ENCODE data around the gene DENND2D. TPM values are rescaled to one million over a fixed set of nuclear protein-coding genes. Genes with fewer than 3 reads are reported as not detected.

Gene DENND2D
- total and polyA plus RNA-seq, 9 of the 15 experiments (the other 6 are each of a cell fraction or from before 2014, with no cell fraction given): 0.08 to 0.44 (median 0.13) TPM; not detected in 6

DNA sequence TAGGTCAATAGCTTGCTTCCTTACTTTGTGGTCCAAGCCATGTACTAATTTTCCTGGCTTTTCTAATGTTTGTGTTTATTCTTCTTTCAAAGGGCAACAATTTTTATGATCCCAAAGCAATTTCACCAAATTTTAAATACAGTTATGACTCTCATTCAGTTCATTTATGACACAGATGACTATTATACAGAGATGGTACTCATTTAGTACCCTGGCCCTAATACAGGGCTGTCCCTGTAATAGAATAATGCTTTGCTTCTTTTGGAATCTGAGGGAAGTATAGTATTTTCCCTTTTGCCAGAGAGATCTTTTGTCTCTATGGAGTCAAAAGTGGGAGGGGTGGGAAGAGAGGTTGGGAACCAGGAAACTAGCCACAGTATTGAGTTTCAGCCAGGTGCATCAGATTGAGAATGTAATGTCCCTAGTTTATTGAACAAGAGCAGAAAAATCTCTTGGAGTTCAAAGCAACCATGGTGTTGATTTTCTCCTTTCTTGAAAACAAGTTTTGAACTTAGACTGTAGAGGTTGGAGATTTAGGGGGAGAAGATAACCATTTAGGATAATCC lies 20.4 kb downstream of the DENND2D start:
- Histone ChIP-seq H3K4me2 (ENCODE audit: insufficient read depth, low read length) (no peak overlapping the region), H3K79me2 (ENCODE audit: control insufficient read depth, insufficient read depth, low read length) (no peaks in the 10 kb centered on the region), H3K27me3 (ENCODE audit: control insufficient read depth in 2 of 2, insufficient read depth in 2 of 2, low read length in 2 of 2) (no peaks in the 10 kb centered on the region), H3K9me1 (ENCODE audit: control insufficient read depth, insufficient read depth, low read length) (no peaks in the 10 kb centered on the region), H3K4me3 (no peak overlapping the region), H3K9ac (ENCODE audit: insufficient read depth in 1 of 2, low read depth in 2 of 2, low read length in 2 of 2) (no peak overlapping the region), H3K36me3 (ENCODE audit: control insufficient read depth, insufficient read depth, low read length) (peaks cover 69% of the 10 kb centered on the region), H3K27ac (ENCODE audit: extremely low read depth, low read depth, low read length) (no peak overlapping the region), H2AFZ (ENCODE audit: low read depth, low read length) (no peak overlapping the region), H3K4me1 (replicated peaks in 1 of 2; ENCODE audit: control insufficient read depth in 2 of 2, insufficient read depth in 2 of 2, low read length in 2 of 2) (no peaks in the 10 kb centered on the region), H3K9me3 (replicated peaks; ENCODE audit: control insufficient read depth, insufficient read depth, low read depth, low read length) (no peaks in the 10 kb centered on the region), H4K20me1 (replicated peaks; ENCODE audit: control insufficient read depth, insufficient read depth, low read length) (no peaks in the 10 kb centered on the region)
- no TSS peak for BruUV-seq (replicated peaks)
- ChIA-PET POLR2A (interaction anchor here (1.5 to 1.6 kb wide), 2 partner anchors 9 to 16 kb away, joined by 4 read pairs; no protein-coding TSS in a partner anchor), CTCF (ENCODE audit: low intra/inter-chr PET ratio) (no interaction called here)
- DNase-seq (ENCODE audit: extremely low read depth in 1 of 4, low spot score in 3 of 4) (no peak), ATAC-seq (no peak), FAIRE-seq (no peak)
- TF ChIP-seq HSF4 (CRISPR knock-in tag; IDR thresholded peaks at IDR 0.05; ENCODE audit: borderline replicate concordance) (no peak), ZNF79 (CRISPR knock-in tag; IDR thresholded peaks at IDR 0.05; ENCODE audit: low read depth) (no peak), MAFG (tag; conservative IDR thresholded peaks at IDR 0.05) (no peak), SMAD4 (CRISPR knock-in tag; conservative IDR thresholded peaks at IDR 0.05) (no peak), ZNF12 (CRISPR knock-in tag; IDR thresholded peaks at IDR 0.05) (no peak)
- in situ Hi-C loops (cut with MboI): no loop called here
- intact Hi-C loops (cut with micrococcal nuclease): no loop called here

DNA sequence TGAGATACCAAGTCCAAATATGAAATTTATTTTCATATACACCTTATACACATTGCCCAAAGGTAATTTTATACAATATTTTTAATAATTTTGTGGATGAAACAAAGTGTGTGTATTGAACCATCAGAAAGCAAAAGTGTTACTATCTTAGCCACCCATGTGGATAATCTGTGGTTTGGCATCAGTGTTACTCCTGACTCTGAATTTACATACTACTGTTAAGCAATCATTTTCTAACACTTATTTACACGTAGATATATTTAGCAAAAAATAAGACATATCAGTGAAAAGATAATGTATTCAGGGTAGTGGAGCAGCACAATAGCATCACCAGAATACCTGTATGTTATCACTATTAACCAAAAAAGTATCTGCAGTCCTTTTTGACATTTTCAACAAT lies 23.8 kb downstream of the DENND2D start:
- ChIA-PET POLR2A (no interaction called here), CTCF (ENCODE audit: low intra/inter-chr PET ratio) (no interaction called here)
- no TSS peak for BruUV-seq (replicated peaks)
- DNase-seq (ENCODE audit: extremely low read depth in 1 of 4, low spot score in 3 of 4): no peak
- Histone ChIP-seq H3K9me3 (replicated peaks; ENCODE audit: control insufficient read depth, insufficient read depth, low read depth, low read length) (no peaks in the 10 kb centered on the region), H4K20me1 (replicated peaks; ENCODE audit: control insufficient read depth, insufficient read depth, low read length) (no peaks in the 10 kb centered on the region), H2AFZ (ENCODE audit: low read depth, low read length) (no peak overlapping the region), H3K4me2 (ENCODE audit: insufficient read depth, low read length) (no peak overlapping the region), H3K9ac (ENCODE audit: insufficient read depth in 1 of 2, low read depth in 2 of 2, low read length in 2 of 2) (no peak overlapping the region), H3K27ac (ENCODE audit: extremely low read depth, low read depth, low read length) (no peak overlapping the region), H3K9me1 (ENCODE audit: control insufficient read depth, insufficient read depth, low read length) (no peaks in the 10 kb centered on the region), H3K79me2 (ENCODE audit: control insufficient read depth, insufficient read depth, low read length) (no peaks in the 10 kb centered on the region), H3K27me3 (ENCODE audit: control insufficient read depth in 2 of 2, insufficient read depth in 2 of 2, low read length in 2 of 2) (no peaks in the 10 kb centered on the region), H3K36me3 (ENCODE audit: control insufficient read depth, insufficient read depth, low read length) (peaks cover 64% of the 10 kb centered on the region), H3K4me3 (no peak overlapping the region), H3K4me1 (replicated peaks in 1 of 2; ENCODE audit: control insufficient read depth in 2 of 2, insufficient read depth in 2 of 2, low read length in 2 of 2) (peaks cover 0 to 9% of the 10 kb centered on the region in 2 experiments; a peak in 2 of 5 replicates)
- no peak for FAIRE-seq
- no peak for ATAC-seq
- in situ Hi-C loops (cut with MboI): no loop called here
- intact Hi-C loops (cut with micrococcal nuclease): no loop called here
- 67% methylated on average over 1 of the region's 1 CpG for WGBS (ENCODE audit: insufficient coverage, low coverage, missing lambda C conversion rate)
- TF ChIP-seq CEBPG (CRISPR knock-in tag; IDR thresholded peaks at IDR 0.05) (no peak), CEBPG (tag; conservative IDR thresholded peaks at IDR 0.05 in 1 of 2, IDR thresholded peaks at IDR 0.05 in 1 of 2) (0 out of 4 replicates have a peak, but pooled peaks of 1 of the 2 experiments have one; percentile 17), ETV5 (CRISPR knock-in tag; IDR thresholded peaks at IDR 0.05; ENCODE audit: low read depth) (no peak), CREB1 (IDR thresholded peaks at IDR 0.05) (no peak), CREB1 (CRISPR knock-in tag; IDR thresholded peaks at IDR 0.05) (no peak), ZNF436 (CRISPR knock-in tag; IDR thresholded peaks at IDR 0.05) (no peak), CTCFL (IDR thresholded peaks at IDR 0.05; ENCODE audit: borderline replicate concordance, insufficient read depth, low read depth, low read length, poor library complexity, severe bottlenecking) (no peak), FOS (IDR thresholded peaks at IDR 0.05; ENCODE audit: extremely low read depth, insufficient read length) (no peak), ZKSCAN3 (CRISPR knock-in tag; IDR thresholded peaks at IDR 0.05) (no peak)

Data from K562 (cell line).